Rectal smooth muscle tissue (tissue), 1 donor: ENCODE measurements around the gene ODF4.
A peak's percentile ranks its signal among the peaks of the same experiment; 100 is the strongest.

Experiments used
- H3K27ac ChIP-seq: one replicate; pipeline ENCODE4 v1.7.0; 2013; ENCODE audit warnings: low read depth, low read length, inconsistent platforms
- H3K27me3 ChIP-seq: one replicate; pipeline ENCODE4 v1.7.0; 2013; ENCODE audit warnings: low read length; ENCODE audit not compliant: control insufficient read depth, insufficient read depth
- H3K36me3 ChIP-seq: one replicate; pipeline ENCODE4 v1.7.0; 2013; ENCODE audit warnings: low read length; ENCODE audit not compliant: control insufficient read depth, insufficient read depth
- H3K4me1 ChIP-seq: one replicate; pipeline ENCODE4 v1.7.0; 2013; ENCODE audit warnings: low read length; ENCODE audit not compliant: control insufficient read depth, insufficient read depth
- H3K4me3 ChIP-seq: one replicate; pipeline ENCODE4 v1.7.0; 2013; ENCODE audit warnings: low read length
- H3K9ac ChIP-seq: one replicate; pipeline ENCODE4 v1.7.0; 2013; ENCODE audit warnings: low read length

Gene ODF4

GRCh38 chr17:8314797-8315763 is 24.6 kb upstream of the ODF4 start:
- no peak overlapping the region for H3K27ac ChIP-seq
- H3K9ac ChIP-seq, result no peak overlapping the region
- H3K4me1 ChIP-seq, result no peaks in the 10 kb centered on the region
- no peaks in the 10 kb centered on the region for H3K36me3 ChIP-seq
- no peak overlapping the region for H3K4me3 ChIP-seq
- peaks cover 21% of the 10 kb centered on the region for H3K27me3 ChIP-seq

GRCh38 chr17:8315764-8316217 is 23.8 kb upstream of the ODF4 start:
- Histone ChIP-seq H3K27me3 (peaks cover 21% of the 10 kb centered on the region), H3K4me3 (no peak overlapping the region), H3K4me1 (no peaks in the 10 kb centered on the region), H3K9ac (no peak overlapping the region), H3K36me3 (no peaks in the 10 kb centered on the region), H3K27ac (no peak overlapping the region)

GRCh38 chr17:8318010-8318935 is 21.4 kb upstream of the ODF4 start:
- Histone ChIP-seq H3K36me3 (no peaks in the 10 kb centered on the region), H3K4me1 (no peaks in the 10 kb centered on the region), H3K9ac (no peak overlapping the region), H3K27me3 (peaks cover 16% of the 10 kb centered on the region), H3K4me3 (no peak overlapping the region), H3K27ac (no peak overlapping the region)

- peaks cover 13% of the 10 kb centered on the region for H3K27me3 ChIP-seq
- no peak overlapping the region for H3K27ac ChIP-seq
- H3K4me3 ChIP-seq, result no peak overlapping the region
- H3K36me3 ChIP-seq, result no peaks in the 10 kb centered on the region
- H3K4me1 ChIP-seq, result no peaks in the 10 kb centered on the region
- H3K9ac ChIP-seq, result no peak overlapping the region
These were observed 19.4 kb upstream of the ODF4 start for GRCh38 chr17:8320262-8320661.

GRCh38 chr17:8320990-8321389 is 18.6 kb upstream of the ODF4 start:
- Histone ChIP-seq H3K9ac (no peak overlapping the region), H3K27me3 (peaks cover 7% of the 10 kb centered on the region), H3K36me3 (no peaks in the 10 kb centered on the region), H3K27ac (no peak overlapping the region), H3K4me3 (no peak overlapping the region), H3K4me1 (no peaks in the 10 kb centered on the region)

GRCh38 chr17:8322061-8322460 is 17.6 kb upstream of the ODF4 start:
- no peak overlapping the region for H3K9ac ChIP-seq
- H3K27ac ChIP-seq, result no peak overlapping the region
- no peaks in the 10 kb centered on the region for H3K4me1 ChIP-seq
- H3K27me3 ChIP-seq, result peaks cover 8% of the 10 kb centered on the region
- no peak overlapping the region for H3K4me3 ChIP-seq
- H3K36me3 ChIP-seq, result no peaks in the 10 kb centered on the region

GRCh38 chr17:8324132-8324531 is 15.5 kb upstream of the ODF4 start:
- Histone ChIP-seq H3K27ac (no peak overlapping the region), H3K27me3 (peaks cover 11% of the 10 kb centered on the region)

GRCh38 chr17:8324923-8325322 is 14.7 kb upstream of the ODF4 start:
- peaks cover 11% of the 10 kb centered on the region for H3K27me3 ChIP-seq
- H3K9ac ChIP-seq, result no peak overlapping the region
- no peaks in the 10 kb centered on the region for H3K36me3 ChIP-seq
- H3K4me3 ChIP-seq, result no peak overlapping the region
- no peak overlapping the region for H3K27ac ChIP-seq
- no peaks in the 10 kb centered on the region for H3K4me1 ChIP-seq

More at GRCh38 chr17:8324132-8324531, 15.5 kb upstream of the ODF4 start:
- no peaks in the 10 kb centered on the region for H3K4me1 ChIP-seq
- no peaks in the 10 kb centered on the region for H3K36me3 ChIP-seq
- no peak overlapping the region for H3K4me3 ChIP-seq
- no peak overlapping the region for H3K9ac ChIP-seq

- no peaks in the 10 kb centered on the region for H3K36me3 ChIP-seq
- H3K4me3 ChIP-seq, result peak overlapping the region; percentile 54
- peaks cover 11% of the 10 kb centered on the region for H3K27me3 ChIP-seq
- H3K4me1 ChIP-seq, result no peaks in the 10 kb centered on the region
- no peak overlapping the region for H3K27ac ChIP-seq
- H3K9ac ChIP-seq, result no peak overlapping the region
These were observed 12.9 kb upstream of the ODF4 start for GRCh38 chr17:8326511-8327302.

GRCh38 chr17:8327303-8327649 is 12.4 kb upstream of the ODF4 start:
- no peak overlapping the region for H3K9ac ChIP-seq
- no peaks in the 10 kb centered on the region for H3K4me1 ChIP-seq
- no peaks in the 10 kb centered on the region for H3K36me3 ChIP-seq
- peaks cover 11% of the 10 kb centered on the region for H3K27me3 ChIP-seq
- H3K4me3 ChIP-seq, result peak overlapping the region; percentile 54
- H3K27ac ChIP-seq, result no peak overlapping the region

GRCh38 chr17:8332128-8332527 is 7.5 kb upstream of the ODF4 start:
- H3K27ac ChIP-seq, result no peak overlapping the region
- H3K27me3 ChIP-seq, result peaks cover 3% of the 10 kb centered on the region
- no peak overlapping the region for H3K9ac ChIP-seq

GRCh38 chr17:8332688-8333087 is 7.0 kb upstream of the ODF4 start:
- Histone ChIP-seq H3K27ac (no peak overlapping the region), H3K36me3 (no peaks in the 10 kb centered on the region)

More at GRCh38 chr17:8332128-8332527, 7.5 kb upstream of the ODF4 start:
- no peaks in the 10 kb centered on the region for H3K4me1 ChIP-seq
- H3K36me3 ChIP-seq, result no peaks in the 10 kb centered on the region
- H3K4me3 ChIP-seq, result no peak overlapping the region

More at GRCh38 chr17:8332688-8333087, 7.0 kb upstream of the ODF4 start:
- Histone ChIP-seq H3K9ac (no peak overlapping the region), H3K4me3 (no peak overlapping the region), H3K4me1 (no peaks in the 10 kb centered on the region), H3K27me3 (no peaks in the 10 kb centered on the region)
